NCI-H146 (cell line): ENCODE measurements around the gene CENPP.
"Not testable (repeated sequence)": the region's sequence is repeated elsewhere in the genome, so short reads cannot be mapped to it uniquely, and the experiment has no call there.

Source experiments
- DNase-seq: peaks from one replicate; lab custom pipeline; 2025; lab: John Stamatoyannopoulos, UW

Gene CENPP

DNA sequence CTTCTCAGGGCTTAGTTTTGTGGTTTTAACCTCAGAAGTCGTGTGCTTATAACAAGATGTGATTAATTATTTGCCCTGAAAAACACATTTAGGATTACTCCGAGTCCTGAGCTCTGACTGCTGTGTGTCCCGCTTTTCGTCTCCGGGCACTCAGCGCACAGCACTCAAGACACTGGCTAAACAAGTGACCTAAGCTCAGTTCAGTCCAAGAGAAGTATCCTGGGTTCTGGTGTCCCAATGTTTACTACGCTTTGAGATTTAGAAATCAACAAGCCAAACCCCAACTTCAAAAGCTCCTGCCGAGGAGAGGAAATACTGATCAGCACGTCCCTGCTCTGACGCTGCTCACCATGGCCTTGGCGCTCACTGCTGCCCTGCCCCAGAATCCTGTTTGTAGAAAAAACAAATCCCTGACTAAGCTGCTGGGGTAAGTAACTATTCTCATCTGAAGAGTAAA lies 290.9 kb downstream of the CENPP start:
- no peak for DNase-seq

- no peak for DNase-seq
Measured at GRCh38 chr9:92617195-92617813, 291.6 kb downstream of the CENPP start.

DNA sequence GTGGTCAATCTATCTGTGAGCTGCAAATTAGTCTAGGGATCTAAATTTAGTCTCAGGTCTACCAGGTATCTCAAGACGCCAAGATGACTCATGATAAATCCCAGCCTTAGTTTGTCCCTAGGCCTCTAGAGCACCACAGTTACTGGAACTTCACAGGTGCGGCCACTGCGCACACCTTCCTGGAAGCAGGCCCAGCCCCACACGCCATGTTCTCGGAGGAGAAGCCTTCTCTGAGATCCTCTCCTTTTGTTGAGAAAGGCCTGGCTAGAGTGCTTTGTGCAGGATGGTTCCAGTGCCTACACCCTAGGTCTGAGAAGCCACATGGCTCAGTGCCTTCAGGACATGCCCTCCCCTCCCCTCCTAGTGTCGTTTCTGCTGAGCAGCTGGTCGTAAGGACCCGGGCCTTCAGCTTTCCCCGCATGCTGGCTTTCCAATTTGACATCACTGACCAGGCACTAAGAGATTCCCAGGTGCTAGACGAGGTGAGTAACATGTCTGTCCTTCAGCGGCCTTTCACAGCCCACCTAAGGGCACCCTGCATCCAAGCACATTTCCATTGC lies 292.3 kb downstream of the CENPP start:
- DNase-seq, result no peak

DNA sequence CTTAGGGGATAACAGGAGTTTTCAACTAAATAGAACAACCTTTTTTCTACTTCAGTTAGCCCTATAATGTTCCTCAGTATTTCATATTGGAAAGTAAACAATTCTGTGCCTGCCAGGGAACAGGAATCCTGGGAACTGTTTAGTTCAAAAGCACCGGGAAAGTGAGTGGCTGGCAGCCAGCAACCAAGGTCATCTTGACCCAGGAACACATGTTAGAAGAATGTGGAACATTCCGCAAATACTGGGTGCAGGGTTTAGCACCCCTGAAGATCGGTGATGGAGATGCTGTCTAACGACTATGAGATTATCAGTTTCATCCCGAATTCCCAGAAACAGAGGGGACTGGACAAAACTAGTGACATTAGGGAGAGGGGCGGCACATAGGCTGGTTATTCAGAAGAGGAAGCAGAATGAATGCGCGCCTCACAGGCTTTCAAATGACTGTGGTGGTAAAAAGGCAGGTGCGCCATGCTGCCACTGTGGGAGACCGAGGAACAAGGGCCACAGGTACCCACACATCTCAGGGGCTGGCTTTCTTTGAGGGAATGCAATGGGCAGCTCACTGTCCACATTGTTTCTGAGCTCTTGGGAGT lies 293.0 kb downstream of the CENPP start:
- no peak for DNase-seq

DNA sequence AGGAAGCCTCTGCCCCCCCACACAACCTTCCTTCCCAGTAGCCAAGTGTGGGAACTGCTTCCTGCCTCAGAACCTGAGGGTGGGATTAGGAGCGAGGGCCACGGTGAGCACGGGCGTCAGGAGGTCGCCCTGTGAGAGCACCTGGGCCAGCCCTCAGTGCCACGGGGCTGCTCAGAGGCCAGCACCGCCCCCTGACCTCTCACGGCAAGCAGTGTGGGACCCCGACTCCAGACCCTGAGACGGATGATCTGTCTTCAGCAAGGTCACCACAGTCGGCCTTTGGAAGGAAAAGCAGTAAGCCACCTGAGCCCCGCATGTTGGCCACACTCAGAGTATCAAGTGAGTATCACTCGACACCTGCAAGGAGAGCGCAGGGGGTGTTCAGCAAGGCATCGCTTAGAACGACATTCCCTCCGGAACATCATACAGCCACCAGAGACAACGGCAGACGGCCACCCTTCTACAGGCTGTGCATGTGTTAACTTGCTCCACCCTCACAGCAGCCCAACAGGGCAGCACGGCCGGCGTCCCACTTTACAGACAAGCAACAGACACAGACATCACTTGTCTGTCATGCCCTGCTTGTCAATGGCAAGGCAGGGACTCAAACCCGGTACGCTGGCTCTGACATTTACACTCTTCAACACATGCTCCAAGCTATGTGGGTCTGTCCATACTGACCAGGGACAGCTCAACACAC lies 294.0 kb downstream of the CENPP start:
- no peak for DNase-seq

GRCh38 chr9:92620845-92621244 lies 295.1 kb downstream of the CENPP start:
- DNase-seq, result no peak

DNA sequence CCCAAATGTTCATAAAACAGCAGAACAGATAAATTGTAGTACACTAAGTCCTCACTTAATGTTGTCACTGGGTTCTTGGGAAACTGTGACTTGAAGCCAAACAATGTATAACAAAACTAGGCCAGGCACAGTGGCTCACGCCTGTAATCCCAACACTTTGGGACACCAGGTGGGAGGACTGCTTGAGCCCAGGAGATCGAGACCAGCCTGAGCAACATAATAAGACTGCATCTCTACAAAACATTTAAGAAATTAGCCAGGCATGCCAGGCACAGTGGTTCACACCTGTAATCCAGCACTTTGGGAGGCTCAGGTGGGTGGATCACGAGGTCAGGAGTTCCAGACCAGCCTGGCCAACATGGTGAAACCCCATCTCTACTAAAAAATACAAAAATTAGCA lies 298.2 kb downstream of the CENPP start:
- not testable (repeated sequence) for DNase-seq

- no peak for DNase-seq
Measured at GRCh38 chr9:92626484-92626883, 300.7 kb downstream of the CENPP start.

- DNase-seq, result no peak
Measured at GRCh38 chr9:92627651-92628050, 301.9 kb downstream of the CENPP start.

- DNase-seq, result no peak
Measured at GRCh38 chr9:92631452-92632343, 305.9 kb downstream of the CENPP start.

DNA sequence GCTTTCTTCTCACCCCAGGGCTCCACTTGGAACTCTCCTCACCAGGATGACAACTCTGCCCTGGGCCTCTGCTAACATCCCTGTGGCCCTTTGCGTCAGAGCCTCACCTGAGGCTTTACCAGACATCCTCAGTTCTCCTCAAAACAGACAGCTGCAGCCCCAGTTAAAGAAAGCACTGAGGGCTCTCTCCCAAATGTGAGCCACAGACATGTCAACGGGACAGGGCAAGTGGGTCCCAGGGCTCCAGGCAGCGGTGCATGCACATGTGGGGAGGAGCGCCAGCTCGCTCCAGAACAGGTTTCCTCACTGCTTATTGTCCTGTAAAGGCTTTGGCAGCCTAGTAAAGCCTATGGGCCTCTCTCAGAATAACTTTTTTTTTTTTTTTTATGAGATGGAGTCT lies 306.9 kb downstream of the CENPP start:
- no peak for DNase-seq

GRCh38 chr9:92633614-92634278 lies 308.0 kb downstream of the CENPP start:
- DNase-seq, result no peak

DNA sequence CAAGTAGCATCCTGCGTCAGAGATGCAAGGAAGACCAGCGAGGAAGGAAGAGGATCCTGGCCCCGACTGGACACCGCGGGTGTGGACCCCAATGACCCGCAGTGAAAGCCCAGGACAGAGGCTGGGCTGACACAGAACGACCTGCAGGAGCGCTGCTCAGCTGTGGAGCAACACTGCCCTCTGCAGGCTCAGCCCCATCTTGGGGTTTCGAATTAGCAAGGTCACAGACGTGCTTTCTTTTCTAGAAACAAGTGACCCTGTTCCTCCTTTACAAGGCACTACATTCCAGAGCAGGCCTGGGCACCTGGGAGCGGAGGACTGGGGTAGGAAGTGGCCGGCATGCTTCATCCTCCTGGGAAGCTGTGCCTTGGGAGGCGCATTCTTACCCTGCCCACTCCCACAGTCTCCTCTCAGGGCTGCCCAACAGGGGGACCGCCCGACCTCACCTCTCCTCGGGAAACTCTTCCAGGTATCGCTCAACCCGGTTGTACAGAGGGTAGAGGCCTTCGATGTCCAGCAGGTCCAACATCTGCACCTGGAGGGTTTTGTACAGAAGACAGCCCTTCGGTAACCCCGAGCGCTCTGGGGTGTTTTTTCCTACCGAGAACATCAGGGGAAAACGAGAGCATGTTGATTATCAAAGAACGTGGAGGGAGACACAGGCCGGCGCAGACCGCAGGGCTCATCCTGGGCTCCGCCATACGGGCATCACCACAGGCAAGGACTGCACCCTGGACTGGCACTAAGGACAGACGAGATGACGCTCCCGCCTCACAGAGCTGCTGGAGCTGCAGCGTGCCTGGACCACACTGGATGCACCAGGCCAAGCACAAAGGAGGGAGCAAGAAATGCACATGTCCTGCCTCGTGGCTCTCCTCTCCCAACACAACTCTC lies 309.2 kb downstream of the CENPP start:
- peak; percentile 24 for DNase-seq

DNA sequence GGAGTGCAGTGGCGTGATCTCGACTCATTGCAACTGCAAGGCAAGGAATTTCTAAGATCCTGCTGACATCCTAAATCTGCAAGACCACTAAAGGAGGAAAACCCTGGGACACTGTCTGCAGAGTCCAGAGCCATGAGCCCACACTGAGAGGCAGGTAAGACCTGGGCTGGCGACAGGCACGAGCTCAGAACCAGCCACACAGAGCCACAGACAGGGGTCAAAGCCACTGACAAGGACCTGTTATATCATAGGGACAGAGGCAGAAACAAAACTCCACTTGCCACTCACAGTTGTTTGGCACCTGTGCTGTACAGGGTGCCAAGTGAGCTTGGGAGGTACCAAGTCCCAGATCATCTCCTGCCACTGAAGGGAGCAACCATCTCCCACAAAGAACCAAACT lies 310.0 kb downstream of the CENPP start:
- DNase-seq, result no peak

DNA sequence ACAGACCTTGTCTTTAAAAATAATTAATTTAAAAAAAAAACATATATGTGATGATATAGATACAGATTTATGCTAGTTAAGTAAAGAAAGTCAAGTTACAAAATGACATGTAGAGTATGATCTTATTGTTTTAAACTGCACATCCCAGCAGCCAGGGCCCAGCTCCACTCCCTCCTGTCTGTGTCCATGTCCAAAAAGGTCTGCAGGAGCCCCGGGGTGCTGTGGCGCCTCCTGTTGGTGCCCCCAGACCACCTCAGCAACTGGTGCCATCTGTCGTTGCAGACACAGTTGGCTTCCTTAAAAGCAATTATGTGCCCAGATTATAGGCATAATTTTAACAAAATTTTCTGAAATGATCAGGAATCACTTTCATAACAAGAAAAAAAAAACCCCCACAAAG lies 310.9 kb downstream of the CENPP start:
- no peak for DNase-seq

- no peak for DNase-seq
Measured at GRCh38 chr9:92637326-92637725, 311.6 kb downstream of the CENPP start.

- DNase-seq, result no peak
Measured at GRCh38 chr9:92637886-92638620, 312.3 kb downstream of the CENPP start.

DNA sequence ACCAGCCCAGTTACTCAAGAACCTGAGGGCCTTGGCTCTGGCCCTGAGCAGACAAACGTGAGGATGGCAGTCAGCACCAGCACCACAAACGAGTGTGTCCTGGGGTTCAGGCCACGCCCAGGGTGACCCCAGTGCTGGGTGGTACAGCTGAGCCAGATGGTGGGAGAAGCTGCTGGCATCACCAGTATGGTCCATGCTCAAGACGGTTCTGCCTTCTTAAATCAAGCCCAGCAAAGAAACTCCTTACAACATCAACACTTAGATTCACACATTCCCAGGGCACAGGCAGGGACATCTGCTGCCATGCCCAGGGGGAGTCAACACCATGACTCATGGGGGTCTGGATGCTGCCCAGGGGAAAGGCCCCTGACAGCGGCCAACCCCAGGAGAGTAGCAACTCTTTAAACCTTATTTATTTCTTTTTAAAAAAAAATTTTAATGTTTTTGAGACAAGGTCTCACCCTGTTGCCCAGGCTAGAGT lies 312.9 kb downstream of the CENPP start:
- no peak for DNase-seq

- no peak for DNase-seq
Measured at GRCh38 chr9:92639124-92639523, 313.4 kb downstream of the CENPP start.
